DMS 273 (cell line): ENCODE results near the gene KCNQ1.

Experiments
- DNase-seq: peaks from one replicate; lab custom pipeline; 2025; ENCODE audit not compliant: unreplicated experiment; lab: John Stamatoyannopoulos, UW

KCNQ1 gene

GRCh38 chr11:2577991-2578928 lies 133.5 kb downstream of the KCNQ1 start:
- no peak for DNase-seq

- DNase-seq, result no peak
Observed at GRCh38 chr11:2578929-2579270, 134.1 kb downstream of the KCNQ1 start.

- no peak for DNase-seq
Observed at GRCh38 chr11:2579315-2580060, 134.7 kb downstream of the KCNQ1 start.

GRCh38 chr11:2580061-2580421 lies 135.2 kb downstream of the KCNQ1 start:
- DNase-seq, result no peak

DNA sequence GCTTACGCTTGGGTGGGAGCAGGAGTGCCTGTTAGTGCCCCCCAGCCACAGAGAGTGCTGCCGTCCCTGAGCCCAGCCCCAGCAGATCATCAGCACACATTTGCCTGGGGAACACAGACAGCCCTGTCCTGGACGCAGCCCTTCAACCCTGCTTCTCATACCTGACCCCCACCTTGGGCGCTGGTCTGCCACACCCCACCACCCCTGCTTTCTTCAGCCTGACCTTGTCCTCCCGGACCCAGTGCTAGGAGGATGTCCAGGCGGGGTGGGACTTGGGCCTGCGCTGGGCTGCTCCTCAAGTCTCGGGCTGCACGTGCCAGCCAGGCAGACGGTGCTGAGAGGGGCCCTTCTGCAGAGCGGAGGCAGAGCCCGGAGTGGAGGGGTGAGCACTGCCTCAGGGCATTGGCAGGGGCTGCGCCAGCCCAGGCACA lies 135.8 kb downstream of the KCNQ1 start:
- no peak for DNase-seq

GRCh38 chr11:2581151-2581930 lies 136.5 kb downstream of the KCNQ1 start:
- no peak for DNase-seq

DNA sequence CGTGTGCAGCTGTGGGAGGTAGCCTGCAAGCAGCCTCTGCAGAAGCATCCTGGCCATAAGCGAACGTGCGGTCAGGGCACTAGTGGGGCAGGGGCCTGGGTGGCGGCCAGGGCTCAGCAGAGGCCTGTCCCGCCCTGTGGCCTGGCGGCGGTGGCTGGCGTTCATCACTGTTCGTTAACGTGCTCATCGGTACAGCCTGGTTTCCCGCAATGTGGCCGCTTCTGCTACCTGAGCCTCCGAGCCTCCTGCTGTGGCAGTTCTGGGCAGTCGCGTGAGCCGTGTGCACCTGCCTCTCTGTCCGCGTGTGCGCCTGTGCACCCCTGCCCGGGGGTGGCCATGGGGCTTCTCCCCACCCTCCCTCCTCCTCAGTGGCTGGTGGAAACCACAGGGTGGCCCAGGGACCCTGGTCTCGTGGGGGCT lies 137.1 kb downstream of the KCNQ1 start:
- no peak for DNase-seq

GRCh38 chr11:2582351-2582945 lies 137.6 kb downstream of the KCNQ1 start:
- no peak for DNase-seq

DNA sequence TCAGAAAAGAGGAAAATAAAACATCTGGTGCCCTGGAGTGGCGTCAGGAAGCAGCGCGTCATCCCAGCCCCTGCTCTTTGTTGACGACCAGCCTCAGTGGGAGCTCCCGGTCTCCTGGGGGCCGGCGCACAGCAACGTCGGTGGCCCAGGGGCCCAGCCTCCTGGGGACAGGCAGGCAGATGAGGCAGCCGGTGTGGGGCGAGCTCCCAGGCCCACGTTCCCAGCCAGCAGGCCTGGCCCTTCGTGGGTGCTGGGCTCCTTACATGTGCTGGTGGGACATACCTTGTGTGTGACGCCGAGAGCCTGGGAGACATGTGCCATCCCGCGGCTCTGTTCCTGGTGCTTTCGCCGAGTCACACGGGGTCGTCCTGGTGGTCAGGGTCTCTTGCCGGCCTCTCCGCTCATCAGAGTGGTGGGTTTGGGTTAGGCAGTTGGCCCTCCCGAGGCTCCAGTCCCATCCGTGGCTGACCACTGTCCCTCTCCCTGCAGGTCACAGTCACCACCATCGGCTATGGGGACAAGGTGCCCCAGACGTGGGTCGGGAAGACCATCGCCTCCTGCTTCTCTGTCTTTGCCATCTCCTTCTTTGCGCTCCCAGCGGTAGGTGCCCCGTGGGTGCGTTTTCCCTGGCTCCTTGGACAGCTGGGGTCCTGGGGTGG lies 138.3 kb downstream of the KCNQ1 start:
- no peak for DNase-seq

DNA sequence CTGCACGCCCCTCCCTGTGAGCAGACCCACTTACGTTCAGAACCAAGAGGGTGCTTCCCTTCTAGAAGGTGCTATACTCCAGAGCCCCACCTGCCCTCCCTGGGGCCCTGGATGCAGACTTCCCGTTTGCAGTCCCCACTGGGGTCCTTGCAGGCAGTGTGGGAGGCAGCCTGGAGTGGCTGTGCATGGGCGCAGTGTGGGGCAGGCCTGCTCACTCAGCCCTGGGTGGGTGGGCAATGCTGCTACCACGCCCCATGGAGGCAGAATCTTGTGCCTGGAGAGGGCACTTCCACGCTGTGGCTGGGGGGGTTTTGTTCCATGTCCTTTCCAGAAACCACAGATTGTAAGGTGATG lies 138.8 kb downstream of the KCNQ1 start:
- DNase-seq, result no peak

DNA sequence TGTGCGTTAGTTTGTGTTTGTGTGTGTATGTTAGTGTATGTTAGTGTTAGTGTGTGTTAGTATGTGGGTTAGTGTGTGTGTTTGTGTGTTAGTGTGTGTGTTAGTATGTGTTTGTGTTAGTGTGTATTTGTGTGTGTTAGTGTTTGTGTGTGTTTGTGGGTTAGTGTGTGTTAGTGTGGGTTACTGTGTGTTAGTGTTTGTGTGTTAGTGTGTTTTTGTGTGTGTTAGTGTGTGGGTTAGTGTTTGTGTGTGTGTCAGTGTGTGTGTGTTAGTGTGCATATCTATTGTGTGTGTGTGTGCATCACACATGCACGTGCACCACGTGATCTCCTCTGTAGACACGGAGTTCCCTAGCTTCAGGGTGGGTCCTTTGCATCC lies 139.6 kb downstream of the KCNQ1 start:
- no peak for DNase-seq

- DNase-seq, result no peak
Observed at GRCh38 chr11:2584812-2585565, 140.2 kb downstream of the KCNQ1 start.

DNA sequence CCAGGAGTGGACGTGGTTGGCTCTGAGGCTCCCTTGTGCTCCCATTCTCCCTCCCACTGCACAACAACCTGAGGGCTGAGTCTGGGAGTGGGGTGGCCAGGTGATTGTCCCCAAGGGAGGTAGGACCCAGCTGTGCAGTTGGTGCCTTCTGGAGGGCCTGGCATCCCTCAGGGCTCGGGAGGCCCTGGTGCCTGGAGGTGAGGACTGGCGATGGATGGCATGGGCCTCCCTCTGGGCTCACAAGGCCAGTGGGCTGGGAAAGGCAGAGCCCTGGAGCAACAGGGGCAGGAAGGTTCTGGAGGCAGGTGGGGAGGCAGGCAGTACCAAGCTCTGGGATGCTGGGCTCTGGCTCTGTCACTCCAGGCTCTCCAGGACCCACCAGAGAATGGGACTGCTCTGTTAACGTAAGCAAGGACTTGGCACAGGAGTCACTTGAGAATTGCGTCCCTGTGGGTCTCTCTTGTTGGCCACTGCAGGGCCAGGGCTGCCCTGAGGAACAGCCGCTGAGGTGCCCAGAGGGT lies 140.8 kb downstream of the KCNQ1 start:
- no peak for DNase-seq

DNA sequence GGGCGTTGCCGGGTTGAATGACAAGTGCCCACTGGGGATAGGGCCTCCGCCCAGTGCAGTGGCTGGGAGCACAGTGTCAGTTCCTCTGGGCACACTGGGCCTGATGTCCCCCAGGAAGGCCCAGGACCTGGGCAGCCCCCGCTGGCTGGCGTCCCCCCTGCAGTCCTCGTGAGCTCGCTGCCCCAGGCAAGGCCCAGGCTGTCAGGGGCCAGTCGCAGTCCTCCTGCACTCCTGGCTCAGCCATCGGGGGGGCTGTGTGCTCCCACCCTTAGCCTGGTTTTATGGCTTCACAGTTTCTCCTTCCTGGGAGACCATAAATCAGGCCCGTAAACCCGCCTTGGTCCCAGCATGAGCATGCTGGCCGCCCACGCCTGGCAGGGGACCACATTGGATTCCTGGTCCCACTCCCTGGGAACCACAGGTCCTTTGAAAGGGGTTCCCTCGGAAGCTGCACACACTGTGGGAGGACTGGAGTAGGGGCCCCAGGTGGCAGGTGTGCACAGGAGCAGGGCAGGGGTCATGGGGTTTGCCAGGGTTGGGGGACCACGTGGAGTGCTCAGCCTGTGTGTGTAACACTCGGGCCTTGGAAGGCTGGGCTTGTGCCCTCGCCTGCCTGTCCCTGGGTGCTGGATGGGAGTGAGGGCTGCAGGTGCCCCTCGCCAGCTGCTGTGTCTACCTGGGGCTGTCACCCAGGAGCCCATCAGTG lies 141.4 kb downstream of the KCNQ1 start:
- DNase-seq, result no peak

DNA sequence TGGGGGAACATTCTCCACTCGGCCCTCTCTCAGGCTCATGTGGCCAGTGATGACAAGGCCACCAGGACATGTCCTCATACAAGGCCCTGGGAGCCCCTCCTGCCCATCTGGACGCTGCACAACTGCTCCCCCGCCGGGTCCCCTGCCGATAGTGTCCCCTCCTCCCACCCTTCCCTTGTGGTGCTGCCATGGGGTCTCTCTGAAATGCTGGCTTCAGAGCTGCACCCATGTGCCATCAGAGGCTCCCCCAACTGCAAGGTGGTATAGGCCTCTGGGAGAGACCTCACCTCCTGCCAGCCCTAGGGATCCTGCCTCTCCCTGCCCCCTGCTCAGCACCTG lies 142.0 kb downstream of the KCNQ1 start:
- DNase-seq, result no peak

DNA sequence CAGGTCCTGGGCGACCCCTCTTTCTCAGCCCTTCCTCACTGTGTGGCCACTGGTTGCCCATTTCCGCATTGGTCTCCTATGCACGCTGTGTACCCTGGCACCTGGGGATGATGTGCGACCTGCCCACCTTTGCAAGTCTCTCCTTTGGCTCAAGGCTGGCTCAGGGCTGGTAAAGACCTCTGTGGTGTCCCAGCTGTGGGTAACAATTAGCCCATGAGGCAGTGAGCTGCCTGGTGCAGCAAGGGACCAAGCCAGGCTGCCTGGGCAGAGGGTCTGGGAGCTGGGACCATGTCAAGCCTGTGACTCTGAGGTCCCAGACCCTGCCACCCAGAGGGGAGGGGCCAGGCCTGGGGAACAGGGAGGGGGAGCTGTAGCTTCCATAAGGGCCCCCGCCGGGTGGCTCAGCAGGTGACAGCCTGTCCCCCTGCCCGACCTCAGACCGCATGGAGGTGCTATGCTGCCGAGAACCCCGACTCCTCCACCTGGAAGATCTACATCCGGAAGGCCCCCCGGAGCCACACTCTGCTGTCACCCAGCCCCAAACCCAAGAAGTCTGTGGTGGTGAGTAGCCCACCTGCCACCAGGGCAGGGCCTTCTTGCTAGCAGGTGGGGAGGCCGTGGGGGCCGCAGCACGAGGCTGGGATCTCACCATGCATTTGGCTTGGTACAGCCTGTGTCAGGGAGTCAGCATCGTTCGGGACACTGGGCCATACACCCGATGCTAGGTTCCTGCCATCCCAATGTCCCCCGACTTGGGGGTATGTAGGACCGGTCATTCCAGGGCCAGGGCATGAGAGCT lies 142.5 kb downstream of the KCNQ1 start:
- no peak for DNase-seq

GRCh38 chr11:2587976-2588748 lies 143.4 kb downstream of the KCNQ1 start:
- no peak for DNase-seq
